Measurements from ENCODE around the gene BRAT1.

BRAT1 gene

DNA sequence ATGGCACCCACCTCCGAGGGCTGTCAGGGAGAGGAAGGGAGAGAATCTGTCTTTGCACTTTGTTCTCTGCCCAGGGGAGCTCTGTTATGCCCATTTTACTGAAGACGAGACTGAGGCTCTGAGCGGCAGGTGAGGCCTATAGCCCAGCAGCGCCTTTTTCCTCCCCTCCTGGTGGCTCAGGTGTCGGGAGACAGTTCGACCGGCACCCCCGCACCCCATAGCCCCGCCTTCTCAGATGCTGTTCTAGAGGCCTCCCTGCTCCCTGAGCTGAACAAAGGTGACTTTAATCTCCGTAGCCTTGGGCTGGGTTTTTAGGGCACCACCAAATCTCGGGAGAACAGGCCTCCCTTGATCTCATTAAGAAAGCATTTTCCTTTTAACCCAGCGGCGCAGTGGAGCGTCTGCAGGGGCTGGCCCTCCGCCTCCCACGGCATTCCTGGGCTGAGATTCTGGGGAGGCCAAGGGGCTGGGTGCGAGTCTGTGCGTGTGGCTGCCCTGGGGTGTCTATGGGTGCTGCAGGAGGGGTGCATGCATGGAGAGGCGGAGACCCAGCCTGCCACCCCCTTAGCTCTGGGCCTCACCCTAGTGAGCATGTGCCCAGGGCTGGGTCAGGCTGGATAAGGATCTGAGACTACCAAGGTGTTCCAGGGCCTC lies 32.4 kb downstream of the BRAT1 start:
- peak; percentile 79 for DNase-seq (ENCODE audit: low read depth)
- H3K4me3 ChIP-seq (replicated peaks; ENCODE audit: low read depth, low read length): no peak overlapping the region
- TF ChIP-seq CTCF (IDR thresholded peaks at IDR 0.05; ENCODE audit: low read length, missing control alignments): no peak

GRCh38 chr7:2521952-2522591 lies 33.3 kb downstream of the BRAT1 start:
- peak; percentile 44 for DNase-seq (ENCODE audit: low read depth)
- TF ChIP-seq CTCF (IDR thresholded peaks at IDR 0.05; ENCODE audit: low read length, missing control alignments): no peak
- peak overlapping the region; percentile 53 for H3K4me3 ChIP-seq (replicated peaks; ENCODE audit: low read depth, low read length)

GRCh38 chr7:2521341-2521745 lies 34.0 kb downstream of the BRAT1 start:
- TF ChIP-seq CTCF (IDR thresholded peaks at IDR 0.05; ENCODE audit: low read length, missing control alignments): no peak
- H3K4me3 ChIP-seq (replicated peaks; ENCODE audit: low read depth, low read length): peak overlapping the region; percentile 53
- DNase-seq (ENCODE audit: low read depth): no peak

- H3K4me3 ChIP-seq (replicated peaks; ENCODE audit: low read depth, low read length): peak overlapping the region; percentile 53
- no peak for TF ChIP-seq CTCF (IDR thresholded peaks at IDR 0.05; ENCODE audit: low read length, missing control alignments)
- peak; percentile 29 for DNase-seq (ENCODE audit: low read depth)
Observed at GRCh38 chr7:2520761-2521290, 34.5 kb downstream of the BRAT1 start.

- DNase-seq (ENCODE audit: low read depth): no peak
Observed at GRCh38 chr7:2520131-2520760, 35.1 kb downstream of the BRAT1 start.

More at GRCh38 chr7:2520131-2520760, 35.1 kb downstream of the BRAT1 start:
- H3K4me3 ChIP-seq (replicated peaks; ENCODE audit: low read depth, low read length): peak overlapping the region; percentile 53
- no peak for TF ChIP-seq CTCF (IDR thresholded peaks at IDR 0.05; ENCODE audit: low read length, missing control alignments)
